B cell (primary cell): ENCODE measurements around the gene TIGD3. TPM values are rescaled to one million over a fixed set of nuclear protein-coding genes. Genes with fewer than 3 reads are reported as not detected.
A peak's percentile ranks its signal among the peaks of the same experiment; 100 is the strongest.

Source experiments
- ATAC-seq: fragments of 200-7000 bp; cut with Tn5 transposase; one replicate; pipeline ENCODE4 v1.10.0; 2021; ENCODE audit warnings: low read depth, mild to moderate bottlenecking, moderate number of reproducible peaks, moderate library complexity
- CTCF ChIA-PET: fragments of 350-600 bp; sonication (Branson Sonifier 250); formaldehyde crosslinking; loops from one replicate; lab custom pipeline; 2021; ENCODE audit warnings: antibody characterized with exemption, inconsistent platforms; lab: Charles Lee
- POLR2A ChIA-PET: fragments of 350-600 bp; sonication (Branson Sonifier 250); formaldehyde crosslinking; loops from one replicate; lab custom pipeline; 2021; ENCODE audit warnings: antibody characterized with exemption; lab: Charles Lee
- DNase-seq: peaks from one replicate; pipeline ENCODE4 v3.0.0; 2013
- H2AFZ ChIP-seq: 2 replicates; pipeline ENCODE4 v1.6.1; 2012; ENCODE audit warnings: mild to moderate bottlenecking, low read depth, low read length; ENCODE audit not compliant: insufficient read depth, poor library complexity, severe bottlenecking
- H3K27ac ChIP-seq, 2 donors: 1 replicate in 1 of 2; 2 replicates in 1 of 2; pipeline ENCODE4 v1.5.1; 2012 to 2013; ENCODE audit warnings: low read length in 2 of 2, mild to moderate bottlenecking in 2 of 2, moderate library complexity in 1 of 2
- H3K27me3 ChIP-seq, 4 experiments: fragments of 200-600 bp in 1 of 4; sonication (generic) in 1 of 4; replicated peaks in 1 of 4; 1 replicate in 2 of 4; 2 replicates in 2 of 4; pipeline versions ENCODE4 v1.6.1 to v1.7.0; 2013 to 2016; ENCODE audit warnings: low read length in 3 of 4, mild to moderate bottlenecking in 2 of 4, mixed read lengths in 1 of 4, moderate library complexity in 1 of 4; ENCODE audit not compliant: insufficient read depth in 4 of 4, control insufficient read depth in 3 of 4; ENCODE audit errors: control extremely low read depth in 1 of 4
- H3K36me3 ChIP-seq, 2 experiments: replicated peaks in 1 of 2; 1 replicate in 1 of 2; 2 replicates in 1 of 2; pipeline versions ENCODE4 v1.6.1 to v1.7.1; 2013; ENCODE audit warnings: low read length in 1 of 2; ENCODE audit not compliant: insufficient read depth in 2 of 2, control insufficient read depth in 1 of 2; ENCODE audit errors: control extremely low read depth in 1 of 2, extremely low read depth in 1 of 2
- H3K4me1 ChIP-seq, 2 donors: fragments of 200-600 bp in 1 of 2; sonication (generic) in 1 of 2; 1 replicate in 1 of 2; 2 replicates in 1 of 2; pipeline versions ENCODE4 v1.5.1 to v1.6.1; 2013 to 2017; ENCODE audit warnings: low read length in 2 of 2; ENCODE audit not compliant: control insufficient read depth in 2 of 2, insufficient read depth in 2 of 2
- H3K4me2 ChIP-seq: replicated peaks from 2 replicates; pipeline ENCODE3; 2012; ENCODE audit warnings: mild to moderate bottlenecking, low read depth, low read length; ENCODE audit not compliant: poor library complexity, severe bottlenecking
- H3K4me3 ChIP-seq, 5 experiments: fragments of 200-600 bp in 1 of 5; sonication (generic) in 1 of 5; 1 replicate in 3 of 5; 2 replicates in 2 of 5; pipeline versions ENCODE4 v1.5.1 to v1.7.0; 2011 to 2016; ENCODE audit warnings: low read length in 4 of 5, mild to moderate bottlenecking in 4 of 5, low read depth in 2 of 5, control low read depth in 1 of 5, moderate library complexity in 1 of 5; ENCODE audit not compliant: insufficient read depth in 1 of 5; ENCODE audit errors: control extremely low read depth in 1 of 5, extremely low read depth in 1 of 5
- H3K79me2 ChIP-seq: fragments of 200-600 bp; sonication (generic); one replicate; pipeline ENCODE4 v1.6.0; 2016; ENCODE audit warnings: low read length; ENCODE audit not compliant: control insufficient read depth, insufficient read depth
- H3K9ac ChIP-seq: fragments of 200-600 bp; sonication (generic); 2 replicates; pipeline ENCODE4 v1.6.1; 2017; ENCODE audit warnings: mild to moderate bottlenecking, low read length, moderate library complexity
- H3K9me3 ChIP-seq, 3 donors: one replicate each; pipeline versions ENCODE4 v1.6.1 to v1.7.1; 2013; ENCODE audit warnings: low read length in 2 of 3; ENCODE audit not compliant: control insufficient read depth in 2 of 3, insufficient read depth in 1 of 3; ENCODE audit errors: control extremely low read depth in 1 of 3
- H4K20me1 ChIP-seq: 2 replicates; pipeline ENCODE4 v1.6.0; 2012; ENCODE audit warnings: mild to moderate bottlenecking, low read length; ENCODE audit not compliant: insufficient read depth, control insufficient read depth, poor library complexity, severe bottlenecking
- H3K27ac Mint-ChIP-seq: one replicate; pipeline ENCODE4 v1.8.0; 2021; ENCODE audit warnings: mixed read lengths
- H3K27me3 Mint-ChIP-seq: one replicate; pipeline ENCODE4 v1.8.0; 2021; ENCODE audit warnings: mixed read lengths
- H3K4me1 Mint-ChIP-seq: one replicate; pipeline ENCODE4 v1.8.0; 2021; ENCODE audit warnings: mixed read lengths
- H3K4me3 Mint-ChIP-seq: one replicate; pipeline ENCODE4 v1.8.0; 2021; ENCODE audit warnings: mixed read lengths
- H3K9me3 Mint-ChIP-seq: one replicate; pipeline ENCODE4 v1.8.0; 2022; ENCODE audit warnings: mixed read lengths; ENCODE audit not compliant: insufficient read depth
- CTCF ChIP-seq: fragments of 200-600 bp; IDR thresholded peaks from one replicate; pipeline ENCODE4 v1.8.0; 2022; ENCODE audit warnings: antibody characterized with exemption, mild to moderate bottlenecking
- EZH2 ChIP-seq: IDR thresholded peaks from 2 replicates; pipeline ENCODE4 v1.6.1; 2012; ENCODE audit warnings: borderline replicate concordance, low read depth, mild to moderate bottlenecking, moderate library complexity, low read length; ENCODE audit not compliant: insufficient read depth, poor library complexity, severe bottlenecking
- WGBS: methylation state at CpG from one replicate; pipeline ENCODE4 v1.1.5; 2013; ENCODE audit warnings: missing lambda C conversion rate; ENCODE audit not compliant: insufficient coverage; 5-methylcytosine and 5-hydroxymethylcytosine counted together
- intact Hi-C: fragments of 100-400 bp; cut with micrococcal nuclease; formaldehyde crosslinking; loops from one replicate; pipeline ENCODE4 v1.10.0; 2022
- polyA plus RNA-seq: library from polyadenylated mRNA; depleted of rRNA; stranded (reverse); fragments of >200 nt; gene quantifications from 2 replicates; pipeline ENCODE4 v1.2.3, GENCODE V29; 2012
- total RNA-seq, 2 donors: library from RNA; stranded (reverse); fragments of 120-200 nt in 1 of 2; gene quantifications; 1 replicate in 1 of 2; 2 replicates in 1 of 2; pipeline versions ENCODE4 v1.2.3 to v1.2.4, GENCODE V29; 2013 to 2022

Gene TIGD3
- total and polyA plus RNA-seq, 2 donors (not counting 1 experiment from before 2014, with no cell fraction given), result 3.8 to 6.1 TPM

GRCh38 chr11:65334696-65335295 is 19.8 kb upstream of the TIGD3 start:
- TF ChIP-seq CTCF (no peak), EZH2 (no peak)
- CTCF ChIA-PET, result interaction anchor here (0.7 to 12.0 kb wide), 5 partner anchors 15 to 177 kb away, joined by 3 to 214 read pairs (median 8); partner anchors contain the start of gene CDC42EP2
- Mint-ChIP-seq H3K9me3 (no peaks in the 10 kb centered on the region), H3K4me3 (peak overlapping the region; percentile 99), H3K4me1 (peaks cover 38% of the 10 kb centered on the region), H3K27me3 (no peaks in the 10 kb centered on the region), H3K27ac (peak overlapping the region; percentile 79)
- WGBS, result 28% methylated on average over 4 of the region's 5 CpGs
- Histone ChIP-seq H3K9me3 (no peaks in the 10 kb centered on the region), H2AFZ (peak overlapping the region; percentile 100), H3K9ac (peak overlapping the region; percentile 94), H3K27ac (peak overlapping the region in 1 of 2 donors; percentile 82), H4K20me1 (peaks cover 48% of the 10 kb centered on the region), H3K4me2 (peak overlapping the region; percentile 91), H3K4me1 (peaks cover 18 to 19% of the 10 kb centered on the region in 2 donors), H3K79me2 (peaks cover 60% of the 10 kb centered on the region), H3K4me3 (peak overlapping the region; percentile 75 to 97 (median 92)), H3K27me3 (no peaks in the 10 kb centered on the region), H3K36me3 (peaks cover 4 to 17% of the 10 kb centered on the region in 2 experiments)
- DNase-seq, result no peak
- POLR2A ChIA-PET, result interaction anchor here (0.5 to 1.5 kb wide), 4 partner anchors 21 to 173 kb away, joined by 3 to 9 read pairs (median 6); no protein-coding TSS in a partner anchor
- ATAC-seq, result no peak
- intact Hi-C loops, result loop anchor here (1.0 to 5.0 kb wide), 2 partner anchors 20 to 72 kb away; partner anchors contain the start of genes POLA2 and TIGD3

GRCh38 chr11:65338676-65339075 is 15.9 kb upstream of the TIGD3 start:
- whole genome bisulfite sequencing, result 98% methylated on average over 4 of the region's 7 CpGs
- H3K9me3 Mint-ChIP-seq, result no peaks in the 10 kb centered on the region
- Histone ChIP-seq H3K4me2 (no peak overlapping the region), H3K79me2 (peaks cover 75% of the 10 kb centered on the region), H3K4me1 (peaks cover 13 to 14% of the 10 kb centered on the region in 2 donors), H3K27me3 (no peaks in the 10 kb centered on the region), H3K36me3 (peaks cover 20 to 50% of the 10 kb centered on the region in 2 experiments), H3K4me3 (no peak overlapping the region), H3K9ac (no peak overlapping the region), H4K20me1 (peaks cover 74% of the 10 kb centered on the region), H3K27ac (no peak overlapping the region), H2AFZ (no peak overlapping the region), H3K9me3 (no peaks in the 10 kb centered on the region)
- no peak overlapping the region for H3K27ac Mint-ChIP-seq
- DNase-seq (no peak), ATAC-seq (no peak)
- peaks cover 35% of the 10 kb centered on the region for H3K4me1 Mint-ChIP-seq
- no peak overlapping the region for H3K4me3 Mint-ChIP-seq
- no peak for TF ChIP-seq CTCF
- TF ChIP-seq EZH2, result no peak
- CTCF ChIA-PET, result interaction anchor here (1.0 to 2.4 kb wide), 2 partner anchors 23 to 64 kb away, joined by 6 to 9 read pairs; partner anchors contain the start of gene CDC42EP2
- POLR2A ChIA-PET, result no interaction called here
- intact Hi-C loops, result no loop called here
- no peaks in the 10 kb centered on the region for H3K27me3 Mint-ChIP-seq
